HL-60/S4 (cell line): Measurements from ENCODE around the gene GIMAP5.
"Not testable (repeated sequence)": the region's sequence is repeated elsewhere in the genome, so short reads cannot be mapped to it uniquely, and the experiment has no call there.

Experiments
- in situ Hi-C: fragments of 300-500 bp; cut with MboI; formaldehyde crosslinking; loops from 2 replicates; pipeline ENCODE4 v1.14.3; 2022; ENCODE audit warnings: low sequenced_read_pairs

The GIMAP5 gene

GRCh38 chr7:150759479-150759878, 22.3 kb downstream of the GIMAP5 start:
- in situ Hi-C loops, result loop anchor here (10.0 kb wide), 1 partner anchor 315 kb away; no protein-coding TSS in a partner anchor

GRCh38 chr7:150766334-150766709, 29.1 kb downstream of the GIMAP5 start:
- in situ Hi-C loops, result no loop called here

GRCh38 chr7:150769768-150770167, 32.5 kb downstream of the GIMAP5 start:
- in situ Hi-C loops, result no loop called here

DNA sequence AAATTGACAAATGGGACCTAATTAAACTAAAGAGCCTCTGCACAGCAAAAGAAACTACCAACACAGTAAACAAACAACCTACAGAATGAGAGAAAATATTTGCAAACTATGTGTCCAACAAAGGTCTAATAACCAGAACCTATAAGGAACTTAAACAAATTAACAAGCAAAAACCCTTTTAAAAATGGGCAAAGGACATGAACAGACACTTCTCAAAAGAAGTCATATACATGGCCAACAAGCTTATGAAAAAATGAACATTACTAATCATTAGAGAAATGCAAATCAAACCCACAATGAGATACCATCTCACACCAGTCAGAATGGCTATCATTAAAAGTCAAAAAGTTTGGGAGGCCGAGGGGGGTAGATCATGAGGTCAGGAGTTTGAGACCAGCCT, 36.9 kb downstream of the GIMAP5 start:
- in situ Hi-C loops, result not testable (repeated sequence)

- in situ Hi-C loops, result no loop called here
Observed at GRCh38 chr7:150778014-150778737, 41.0 kb downstream of the GIMAP5 start.

- in situ Hi-C loops, result no loop called here
Observed at GRCh38 chr7:150778738-150779301, 41.6 kb downstream of the GIMAP5 start.

- in situ Hi-C loops, result loop anchor here (10.0 kb wide), 1 partner anchor 205 kb away; no protein-coding TSS in a partner anchor
Observed at GRCh38 chr7:150780292-150780691, 43.1 kb downstream of the GIMAP5 start.

- in situ Hi-C loops, result loop anchor here (10.0 kb wide), 1 partner anchor 204 kb away; no protein-coding TSS in a partner anchor
Observed at GRCh38 chr7:150781103-150781502, 43.9 kb downstream of the GIMAP5 start.

DNA sequence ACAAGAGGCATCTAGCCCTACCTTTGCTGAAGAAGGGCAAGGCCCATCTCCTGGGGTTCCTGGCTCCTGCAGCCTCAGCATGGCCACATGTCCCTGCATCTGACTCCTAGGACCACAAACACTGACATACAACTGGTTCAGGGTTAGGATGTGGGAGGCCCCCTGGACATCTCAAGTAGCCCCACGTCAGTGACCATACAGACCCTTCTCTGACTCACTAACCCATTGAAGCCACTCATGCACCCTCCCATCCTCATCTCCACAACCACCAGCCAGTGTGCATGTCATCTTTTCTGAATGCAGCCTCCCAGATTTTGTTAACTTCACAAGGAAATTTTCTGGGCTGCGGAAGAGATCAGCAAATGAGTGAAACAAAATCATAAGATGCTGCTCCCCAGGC, 44.7 kb downstream of the GIMAP5 start:
- in situ Hi-C loops, result loop anchor here (10.0 kb wide), 1 partner anchor 203 kb away; no protein-coding TSS in a partner anchor

DNA sequence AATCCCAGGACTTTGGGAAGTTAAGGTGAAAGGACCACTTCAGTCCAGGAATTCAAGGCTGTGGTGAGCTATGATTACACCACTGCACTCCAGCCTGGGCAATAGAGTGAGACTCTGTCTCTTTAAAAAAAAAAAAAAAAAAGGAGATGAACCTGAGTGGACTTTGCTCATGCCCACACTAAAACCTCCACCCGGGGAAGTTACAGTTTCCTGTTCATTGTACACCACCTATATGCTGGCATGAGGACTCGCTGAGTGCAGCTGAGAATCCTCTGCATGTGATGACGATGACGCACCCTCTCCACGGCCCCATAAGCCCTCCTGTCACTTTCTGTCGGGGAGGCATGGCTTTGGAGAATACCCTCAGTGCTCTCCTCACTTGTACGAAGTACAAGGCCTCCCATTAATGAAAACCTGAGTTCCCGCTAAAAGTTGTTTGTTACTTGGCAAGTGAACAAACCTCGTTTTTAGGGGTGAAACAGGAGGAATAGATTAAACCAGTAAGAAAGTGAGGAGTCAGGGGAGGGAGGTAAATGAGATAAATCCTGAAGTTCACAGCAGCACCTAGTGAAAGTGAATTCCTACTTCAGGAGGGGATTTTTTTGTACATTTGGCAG, 47.0 kb downstream of the GIMAP5 start:
- in situ Hi-C loops, result loop anchor here (10.0 kb wide), 1 partner anchor 201 kb away; no protein-coding TSS in a partner anchor

GRCh38 chr7:150784954-150785353, 47.7 kb downstream of the GIMAP5 start:
- in situ Hi-C loops, result loop anchor here (10.0 kb wide), 1 partner anchor 200 kb away; no protein-coding TSS in a partner anchor

DNA sequence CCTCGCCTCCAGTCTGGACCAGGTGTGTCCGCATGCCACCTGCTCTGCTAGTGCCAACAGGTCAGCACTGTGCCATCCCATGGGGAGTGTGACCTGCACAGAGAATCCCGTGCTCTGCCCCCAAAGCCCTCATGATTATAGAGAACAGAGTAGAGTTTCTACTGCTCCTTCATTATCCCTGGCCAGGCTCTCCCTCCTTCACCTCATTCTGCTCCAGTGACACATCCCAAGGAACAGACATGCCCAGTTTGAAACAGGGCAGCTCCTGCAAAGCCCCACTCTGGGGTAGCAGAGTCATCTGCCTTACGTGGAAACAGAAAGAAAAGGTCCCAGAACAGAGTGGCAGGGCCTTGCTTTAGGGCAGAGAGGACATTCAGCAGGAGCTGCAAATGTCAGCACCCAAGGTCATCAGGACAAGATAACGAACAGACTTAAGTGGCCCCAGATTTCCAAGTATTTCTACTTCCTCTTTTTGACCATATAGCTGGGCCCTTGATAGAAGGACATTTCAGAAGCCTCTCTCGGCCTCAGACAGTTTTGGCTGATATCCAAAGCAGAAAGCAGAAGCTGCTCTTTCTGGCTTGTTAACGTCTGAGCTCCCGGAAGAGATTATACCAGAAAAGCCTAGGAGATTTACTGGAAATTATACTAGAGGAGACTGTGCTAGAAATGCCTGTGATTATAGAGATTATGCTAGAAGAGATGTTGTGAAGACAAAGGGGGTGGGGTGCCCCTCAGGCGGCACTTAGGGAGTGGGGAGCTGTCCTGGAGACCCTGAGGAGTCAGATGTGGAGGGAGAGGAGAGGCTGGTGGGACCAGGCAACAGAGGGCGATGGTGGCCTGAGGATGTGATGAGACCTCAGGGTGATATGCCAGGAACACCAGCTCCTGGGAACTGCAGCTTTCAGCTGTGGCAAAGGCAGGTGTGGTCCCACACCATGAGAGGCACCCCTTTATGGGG, 50.4 kb downstream of the GIMAP5 start:
- in situ Hi-C loops, result loop anchor here (10.0 kb wide), 1 partner anchor 197 kb away; no protein-coding TSS in a partner anchor

GRCh38 chr7:150788474-150789269, 51.5 kb downstream of the GIMAP5 start:
- in situ Hi-C loops, result loop anchor here (10.0 kb wide), 1 partner anchor 196 kb away; no protein-coding TSS in a partner anchor

- in situ Hi-C loops, result no loop called here
Observed at GRCh38 chr7:150790416-150791075, 53.3 kb downstream of the GIMAP5 start.

- in situ Hi-C loops, result no loop called here
Observed at GRCh38 chr7:150791304-150791703, 54.1 kb downstream of the GIMAP5 start.

- in situ Hi-C loops, result no loop called here
Observed at GRCh38 chr7:150791746-150792452, 54.7 kb downstream of the GIMAP5 start.
